ENCODE results near the gene CEP55.

Gene CEP55

DNA sequence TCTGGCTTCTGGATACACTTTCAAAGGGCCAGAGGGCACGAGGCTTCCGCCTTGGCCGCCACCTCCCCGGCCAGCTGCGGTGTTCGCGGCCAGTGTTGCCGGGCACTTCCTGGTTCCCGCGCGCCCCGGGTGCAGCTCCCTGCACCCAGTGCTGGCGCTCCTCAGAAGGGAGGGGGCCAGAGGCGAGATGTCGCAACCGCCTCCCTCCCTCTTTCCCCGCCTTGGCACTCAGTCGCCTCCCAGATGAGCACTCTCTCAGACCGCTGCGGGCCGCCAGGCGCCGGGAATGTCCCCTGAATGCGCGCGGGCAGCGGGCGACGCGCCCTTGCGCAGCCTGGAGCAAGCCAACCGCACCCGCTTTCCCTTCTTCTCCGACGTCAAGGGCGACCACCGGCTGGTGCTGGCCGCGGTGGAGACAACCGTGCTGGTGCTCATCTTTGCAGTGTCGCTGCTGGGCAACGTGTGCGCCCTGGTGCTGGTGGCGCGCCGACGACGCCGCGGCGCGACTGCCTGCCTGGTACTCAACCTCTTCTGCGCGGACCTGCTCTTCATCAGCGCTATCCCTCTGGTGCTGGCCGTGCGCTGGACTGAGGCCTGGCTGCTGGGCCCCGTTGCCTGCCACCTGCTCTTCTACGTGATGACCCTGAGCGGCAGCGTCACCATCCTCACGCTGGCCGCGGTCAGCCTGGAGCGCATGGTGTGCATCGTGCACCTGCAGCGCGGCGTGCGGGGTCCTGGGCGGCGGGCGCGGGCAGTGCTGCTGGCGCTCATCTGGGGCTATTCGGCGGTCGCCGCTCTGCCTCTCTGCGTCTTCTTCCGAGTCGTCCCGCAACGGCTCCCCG lies 70.2 kb downstream of the CEP55 start, which contains the start of gene FFAR4:
TSS of gene FFAR4 (plus strand) at position 231 of the 842 bp plus-strand sequence. CDS start at position 287, 56 bp downstream.
- no peak for DNase-seq (ENCODE audit: low read depth)

DNA sequence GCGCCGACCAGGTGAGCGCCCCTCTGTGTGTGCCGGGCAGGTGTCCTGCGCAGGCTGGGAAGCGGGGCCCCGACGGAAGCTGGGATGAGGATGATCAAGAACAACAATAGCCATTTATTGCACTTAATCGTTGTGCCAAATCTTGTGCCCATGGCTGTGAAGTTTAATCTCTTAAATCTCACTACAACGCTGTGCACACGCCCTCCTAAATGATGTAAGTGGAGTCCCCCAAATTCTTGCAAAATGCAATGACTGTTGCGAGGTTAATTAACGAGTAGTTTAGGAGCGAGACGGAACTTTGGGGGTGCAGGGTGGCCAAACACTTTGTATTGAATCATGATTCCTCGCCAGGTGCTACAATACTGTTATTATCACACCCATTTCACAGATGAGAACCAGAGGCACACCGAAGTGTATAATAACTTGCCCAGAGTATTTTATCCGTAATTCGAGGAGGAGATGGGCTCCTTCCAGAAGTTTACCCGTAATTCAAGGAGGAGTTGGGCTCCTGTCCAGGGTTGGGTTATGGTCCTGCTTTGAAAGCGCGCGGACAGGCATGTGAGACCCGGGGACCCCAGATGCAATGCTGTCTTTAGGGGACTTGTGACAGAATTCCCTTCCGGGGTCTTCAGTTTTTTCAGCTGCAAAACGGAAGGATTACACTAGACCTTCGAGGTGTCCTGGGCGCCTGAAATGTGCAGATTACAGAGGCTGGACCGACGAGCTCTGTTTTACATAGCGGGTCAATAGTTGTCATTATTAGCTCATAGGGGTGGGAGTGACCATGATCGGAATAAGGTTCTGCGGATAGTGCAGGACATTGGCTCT lies 71.1 kb downstream of the CEP55 start:
- no peak for DNase-seq (ENCODE audit: low read depth)

DNA sequence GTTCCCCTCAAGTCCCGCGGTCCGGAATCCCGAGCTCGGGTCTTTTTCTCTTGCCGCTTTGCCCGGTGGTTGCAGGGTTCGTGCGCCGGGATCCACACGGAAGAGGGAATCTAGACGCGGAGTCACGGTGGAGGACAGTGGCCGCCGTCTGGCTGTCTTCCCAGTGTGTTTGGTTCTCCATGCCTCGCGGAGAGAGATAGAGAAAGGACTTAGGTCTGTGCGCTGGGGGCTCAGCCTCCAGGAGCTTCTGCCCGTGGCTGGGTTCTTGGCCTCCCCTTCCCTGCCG lies 71.6 kb downstream of the CEP55 start:
- no peak for DNase-seq (ENCODE audit: low read depth)

DNA sequence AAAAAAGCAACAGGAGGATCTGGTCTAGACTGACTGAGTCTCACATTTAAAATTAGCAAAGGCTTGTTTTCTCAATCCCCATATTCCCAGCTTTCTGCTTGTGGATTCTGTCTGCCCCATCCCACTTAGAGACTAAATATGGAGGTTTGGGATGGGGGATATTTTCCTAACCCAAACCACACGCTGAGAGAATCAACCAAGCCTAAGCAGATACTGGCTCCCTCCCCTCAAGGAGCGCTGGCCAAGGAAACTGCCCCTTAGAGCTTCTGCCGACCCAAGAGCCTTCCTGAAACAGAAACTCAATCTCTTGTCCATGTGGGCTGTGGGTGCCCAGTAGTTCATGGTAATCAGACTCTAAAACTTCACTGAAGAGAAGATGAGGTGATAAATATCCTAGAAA lies 74.0 kb downstream of the CEP55 start:
- no peak for DNase-seq (ENCODE audit: low read depth)

DNA sequence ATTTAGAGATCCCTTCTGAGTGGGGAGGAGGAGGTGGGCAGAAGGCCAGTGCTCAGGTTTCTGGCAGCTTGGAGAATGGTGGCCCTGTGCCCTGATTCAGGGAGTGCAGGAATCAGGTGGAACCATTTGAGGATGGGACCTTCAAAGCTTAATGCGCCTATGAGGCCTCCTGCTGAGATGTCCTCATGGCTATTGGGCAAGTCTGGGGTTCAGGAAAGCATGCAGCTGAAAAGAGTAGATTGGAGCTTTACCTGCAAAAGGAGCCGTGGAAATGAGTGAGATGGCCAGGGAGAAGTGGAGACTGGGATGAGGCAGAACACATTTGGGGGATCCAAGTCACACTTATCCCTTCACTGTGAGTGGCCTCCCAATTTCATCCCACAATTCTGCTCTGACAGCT lies 76.2 kb downstream of the CEP55 start:
- no peak for DNase-seq (ENCODE audit: low read depth)

DNA sequence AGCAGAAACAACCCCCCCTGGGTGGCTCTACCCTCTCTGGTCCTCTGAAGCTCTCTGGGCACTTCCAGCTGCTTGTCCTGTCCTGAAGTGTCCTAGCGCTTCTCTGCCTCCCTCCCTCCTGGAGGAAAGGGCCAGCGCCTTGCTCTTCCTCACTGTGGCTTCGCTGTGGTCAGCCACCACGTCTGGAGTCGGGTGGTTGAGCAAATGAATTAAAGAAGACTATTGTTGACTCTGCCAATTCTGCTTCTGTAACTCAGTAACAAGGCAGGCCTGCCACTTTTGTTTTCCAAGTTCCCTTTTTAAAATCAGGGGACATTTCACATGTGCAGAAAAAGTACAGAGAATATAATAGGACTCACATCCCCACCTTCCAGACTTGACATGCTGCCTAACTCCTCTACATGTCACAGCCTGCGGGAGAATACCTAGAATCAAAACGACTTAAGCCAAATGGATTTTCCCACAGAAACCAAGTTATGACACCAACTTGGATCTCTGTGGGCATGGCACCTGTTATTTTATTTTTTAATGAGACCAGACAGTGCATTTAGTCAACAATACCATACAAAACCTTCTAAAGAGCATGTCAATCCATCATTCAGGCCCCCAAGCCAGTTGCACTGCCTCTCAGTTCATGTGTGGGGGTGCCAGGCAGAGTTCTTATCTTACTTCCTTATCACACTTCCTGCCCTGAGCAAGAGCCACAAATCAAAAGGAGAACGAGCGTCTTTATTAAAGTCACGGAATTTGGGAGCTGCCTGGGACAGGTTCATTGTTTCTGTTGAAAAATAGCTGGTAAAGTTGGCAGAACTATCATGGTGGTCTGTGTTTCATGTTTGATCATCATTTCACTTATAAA lies 76.9 kb downstream of the CEP55 start:
- no peak for DNase-seq (ENCODE audit: low read depth)

DNA sequence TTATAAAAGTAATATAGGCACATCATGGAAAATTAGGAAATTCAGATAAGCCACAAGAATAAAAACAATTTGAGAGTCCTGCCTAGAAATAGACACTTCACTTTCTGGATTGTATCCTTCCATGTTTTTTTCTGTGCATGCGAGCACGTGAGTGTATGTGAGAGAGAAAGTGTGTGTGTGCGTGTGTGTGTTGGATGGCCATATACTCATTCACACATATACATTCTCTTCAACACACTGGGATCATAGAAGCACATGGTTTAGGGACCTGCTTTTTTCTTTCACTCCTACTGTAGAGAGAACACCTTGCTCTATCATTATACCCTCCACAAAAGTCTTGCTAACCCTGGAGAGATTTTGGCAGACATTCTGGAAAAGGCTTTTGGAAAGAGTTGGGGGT lies 77.5 kb downstream of the CEP55 start:
- DNase-seq (ENCODE audit: low read depth), result no peak

DNA sequence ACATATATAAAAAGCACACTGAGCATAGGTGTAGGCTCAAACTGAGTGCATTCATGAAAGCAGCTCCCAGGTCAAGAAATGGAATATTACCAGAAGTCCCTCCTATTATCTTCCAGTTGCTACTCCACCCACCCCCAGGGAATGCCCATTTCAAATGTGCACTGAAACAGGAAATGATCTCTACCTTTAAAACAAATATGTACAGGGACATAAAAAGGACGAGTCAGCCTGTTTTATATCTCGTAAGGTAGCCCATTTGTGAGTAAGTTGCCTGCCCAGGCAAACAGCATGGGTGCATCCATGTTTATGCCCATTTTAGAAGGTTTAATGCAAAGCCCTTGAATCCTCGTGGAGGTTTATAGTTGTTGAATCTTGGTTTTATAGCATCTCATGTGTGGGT lies 80.5 kb downstream of the CEP55 start:
- DNase-seq (ENCODE audit: low read depth), result no peak

DNA sequence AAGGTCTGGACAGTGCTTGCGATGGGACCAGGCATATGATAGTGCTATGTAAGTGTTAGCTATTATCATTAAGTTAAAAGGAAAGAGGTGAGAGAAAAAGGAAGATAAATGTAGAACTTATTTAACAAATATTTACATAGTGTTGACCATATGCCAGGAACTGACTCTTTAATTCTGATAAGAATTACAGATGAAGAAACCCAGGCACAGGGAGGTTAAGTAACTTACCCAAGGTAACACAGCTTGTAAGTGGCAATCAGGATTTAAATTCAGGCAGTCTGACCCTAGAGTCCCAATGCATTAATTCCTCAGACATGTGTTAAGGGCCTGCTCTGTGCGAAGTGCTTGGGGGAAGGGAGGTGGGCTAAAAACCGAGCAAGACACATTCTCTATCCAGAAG lies 81.2 kb downstream of the CEP55 start:
- no peak for DNase-seq (ENCODE audit: low read depth)

All from HS-5 (cell line).